Endothelial cell of hepatic sinusoid (primary cell): ENCODE measurements around the gene OIT3.
"Not testable (repeated sequence)": the region's sequence is repeated elsewhere in the genome, so short reads cannot be mapped to it uniquely, and the experiment has no call there.

Source experiments
- in situ Hi-C: cut with HindIII; loops from 2 replicates; pipeline ENCODE4 v1.10.0; 2017; ENCODE audit warnings: low sequenced_read_pairs

OIT3 gene

DNA sequence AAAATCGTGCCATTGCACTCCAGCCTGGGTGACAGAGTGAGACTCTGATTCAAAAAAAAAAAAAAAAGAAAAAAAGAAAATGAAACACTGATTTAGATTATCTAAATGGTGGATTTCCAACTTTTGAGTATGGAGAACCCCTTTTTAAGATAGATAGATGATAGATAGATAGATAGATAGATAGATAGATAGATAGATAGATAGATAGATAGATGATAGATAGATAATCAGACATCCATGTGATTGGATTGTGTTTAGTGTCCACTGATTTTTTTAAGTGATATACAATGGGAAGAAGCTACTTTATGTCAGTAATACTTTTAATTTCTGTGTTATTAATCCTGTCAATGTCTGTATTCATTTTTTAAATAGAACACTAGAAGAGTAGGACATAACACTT, 6.0 kb downstream of the OIT3 start:
- in situ Hi-C loops, result no loop called here

GRCh38 chr10:72903941-72904446, 10.5 kb downstream of the OIT3 start:
- in situ Hi-C loops, result not testable (repeated sequence)

DNA sequence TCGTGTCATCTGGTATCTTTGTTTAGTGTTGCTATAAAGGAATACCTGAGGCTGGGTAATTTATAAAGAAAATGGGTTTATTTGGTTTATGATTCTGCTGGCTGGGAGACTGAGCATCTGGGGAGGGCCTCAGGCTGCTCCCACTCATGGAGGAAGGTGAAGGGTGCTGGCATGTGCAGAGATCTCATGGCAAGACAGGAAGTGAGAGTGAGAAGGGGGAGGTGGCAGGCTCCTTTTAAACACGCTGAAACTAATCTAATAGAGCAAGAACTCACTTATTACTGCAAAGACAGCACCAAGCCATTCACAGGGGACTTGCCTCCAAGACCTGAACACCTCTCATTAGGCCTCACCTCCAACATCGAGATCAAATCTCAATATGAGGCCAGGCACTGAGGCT, 11.3 kb downstream of the OIT3 start:
- in situ Hi-C loops, result no loop called here

DNA sequence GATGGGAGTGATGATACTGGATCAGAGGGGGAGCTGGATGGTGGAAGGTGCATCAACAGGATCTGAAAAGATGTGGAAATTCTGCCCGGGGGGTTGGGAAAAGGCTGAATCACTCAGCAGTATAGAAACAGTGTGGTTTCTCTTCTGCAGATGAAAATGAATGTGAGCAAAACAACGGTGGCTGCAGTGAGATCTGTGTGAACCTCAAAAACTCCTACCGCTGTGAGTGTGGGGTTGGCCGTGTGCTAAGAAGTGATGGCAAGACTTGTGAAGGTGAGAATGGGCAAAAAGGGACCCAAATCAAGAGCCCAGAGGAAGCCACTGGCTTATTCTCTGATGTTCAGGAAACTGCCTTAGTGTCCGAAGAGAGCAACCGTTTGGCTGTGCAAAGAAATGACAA, 12.9 kb downstream of the OIT3 start:
- in situ Hi-C loops, result no loop called here

- in situ Hi-C loops, result no loop called here
These were observed 17.2 kb downstream of the OIT3 start for GRCh38 chr10:72910705-72911104.

DNA sequence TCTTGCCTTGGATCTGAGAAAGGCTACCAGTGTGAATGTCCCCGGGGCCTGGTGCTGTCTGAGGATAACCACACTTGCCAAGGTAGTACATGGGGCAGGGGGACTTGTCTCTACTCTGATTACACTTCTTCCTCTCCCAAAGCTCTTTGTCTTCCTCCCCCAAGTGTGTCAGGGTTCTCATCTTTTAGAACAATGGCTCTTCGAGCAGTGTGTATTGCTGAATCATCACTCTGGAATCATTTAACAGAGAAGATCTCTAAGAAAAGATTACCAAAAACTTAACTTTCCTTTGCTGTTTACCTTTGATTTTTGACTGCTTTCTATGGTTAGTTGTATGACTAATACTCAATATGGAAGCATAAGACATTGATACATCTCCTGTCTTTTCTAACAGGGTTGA, 18.2 kb downstream of the OIT3 start:
- in situ Hi-C loops, result no loop called here

DNA sequence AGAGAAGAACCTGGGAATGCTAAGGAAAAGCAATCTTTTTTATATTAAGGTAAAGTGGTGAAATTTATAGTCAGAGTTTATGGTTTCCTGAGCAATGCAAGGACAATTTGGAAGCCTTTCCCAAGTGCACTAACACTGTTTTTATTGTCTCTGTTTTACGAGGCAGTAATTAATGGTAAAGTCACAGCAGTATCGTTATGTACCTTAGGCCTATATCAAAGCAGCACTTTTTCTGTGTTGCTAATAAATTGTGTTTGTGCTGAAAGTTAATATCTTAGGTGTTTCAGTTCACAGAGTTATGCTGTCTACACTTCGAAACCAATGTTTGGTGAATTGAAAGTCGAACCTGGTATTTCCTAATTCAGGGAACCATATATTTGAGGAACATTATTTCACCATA, 19.2 kb downstream of the OIT3 start:
- in situ Hi-C loops, result no loop called here

DNA sequence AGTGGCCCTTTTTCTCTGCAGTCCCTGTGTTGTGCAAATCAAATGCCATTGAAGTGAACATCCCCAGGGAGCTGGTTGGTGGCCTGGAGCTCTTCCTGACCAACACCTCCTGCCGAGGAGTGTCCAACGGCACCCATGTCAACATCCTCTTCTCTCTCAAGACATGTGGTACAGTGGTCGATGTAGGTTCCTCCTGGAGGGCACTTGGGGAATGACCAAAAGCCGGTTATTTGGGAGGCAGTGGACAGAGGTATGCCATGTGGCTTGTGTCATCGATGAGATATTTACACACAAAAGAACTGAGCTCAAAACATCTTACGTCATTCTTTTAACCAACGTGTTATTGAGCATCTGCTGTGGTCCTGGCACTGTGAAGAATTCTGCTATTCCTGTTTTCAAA, 19.7 kb downstream of the OIT3 start:
- in situ Hi-C loops, result no loop called here

DNA sequence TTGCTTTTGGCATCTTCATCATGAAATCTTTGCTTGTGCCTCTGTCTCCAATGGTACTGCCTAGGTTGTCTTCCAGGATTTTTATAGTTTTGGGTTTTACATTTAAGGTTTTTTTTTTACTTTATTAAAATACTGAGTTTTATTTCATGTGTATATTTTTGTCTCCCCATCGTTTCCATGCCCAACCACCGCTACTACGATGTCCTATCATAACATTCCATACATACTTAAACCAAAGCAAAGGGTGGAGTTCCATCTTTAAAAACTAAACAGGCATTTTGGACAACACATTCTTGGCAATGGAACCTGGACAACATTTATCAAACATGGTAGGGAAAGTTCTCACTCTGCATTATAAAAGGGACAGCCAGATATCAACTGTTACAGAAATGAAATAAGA, 23.7 kb downstream of the OIT3 start:
- in situ Hi-C loops, result not testable (repeated sequence)

- in situ Hi-C loops, result not testable (repeated sequence)
These were observed 24.3 kb downstream of the OIT3 start for GRCh38 chr10:72917803-72918332.

DNA sequence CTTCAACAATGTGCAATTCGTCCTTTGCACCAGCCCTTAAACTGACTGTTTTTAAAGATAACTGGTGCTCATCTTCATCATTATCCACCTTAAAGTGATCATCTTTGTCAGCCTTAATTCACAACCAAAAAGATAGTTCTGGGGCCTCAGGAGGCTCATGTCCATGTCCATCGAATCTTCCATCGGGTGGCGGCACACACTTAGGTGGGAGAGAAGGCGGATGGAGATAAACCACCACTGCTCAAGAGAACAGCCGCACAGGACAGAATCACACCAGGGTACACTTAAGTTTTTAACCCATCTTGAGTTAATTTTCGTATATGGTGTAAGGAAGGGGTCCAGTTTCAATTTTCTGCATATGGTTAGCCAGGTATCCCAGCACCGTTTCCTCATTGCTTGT, 24.8 kb downstream of the OIT3 start:
- in situ Hi-C loops, result no loop called here

GRCh38 chr10:72921147-72921683, 27.7 kb downstream of the OIT3 start:
- in situ Hi-C loops, result not testable (repeated sequence)

- in situ Hi-C loops, result no loop called here
These were observed 30.8 kb downstream of the OIT3 start for GRCh38 chr10:72924351-72924750.

DNA sequence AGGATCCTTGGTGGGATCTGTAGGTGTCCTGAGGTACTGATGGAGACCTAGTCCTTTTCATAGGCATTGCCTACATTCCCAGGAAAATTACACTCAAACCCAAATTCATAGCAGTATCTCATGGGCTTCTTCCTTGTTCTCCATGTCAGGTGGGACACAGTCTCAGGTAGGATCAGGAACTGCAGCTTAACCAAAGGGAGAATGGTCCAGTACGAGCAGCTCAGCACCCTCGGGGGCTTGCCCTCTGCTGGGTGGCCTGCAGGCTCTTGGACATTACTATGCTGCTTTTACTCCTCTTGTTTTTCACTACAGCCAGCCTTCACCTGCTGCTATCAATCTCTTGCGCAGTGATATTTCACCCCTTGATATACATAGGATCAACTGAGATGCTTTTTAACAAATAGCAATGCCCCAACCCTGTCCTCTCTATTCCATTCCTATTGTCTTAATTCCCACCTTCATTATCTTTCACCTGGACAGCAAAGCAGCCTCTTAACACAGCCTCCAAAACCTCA, 32.5 kb downstream of the OIT3 start:
- in situ Hi-C loops, result no loop called here

DNA sequence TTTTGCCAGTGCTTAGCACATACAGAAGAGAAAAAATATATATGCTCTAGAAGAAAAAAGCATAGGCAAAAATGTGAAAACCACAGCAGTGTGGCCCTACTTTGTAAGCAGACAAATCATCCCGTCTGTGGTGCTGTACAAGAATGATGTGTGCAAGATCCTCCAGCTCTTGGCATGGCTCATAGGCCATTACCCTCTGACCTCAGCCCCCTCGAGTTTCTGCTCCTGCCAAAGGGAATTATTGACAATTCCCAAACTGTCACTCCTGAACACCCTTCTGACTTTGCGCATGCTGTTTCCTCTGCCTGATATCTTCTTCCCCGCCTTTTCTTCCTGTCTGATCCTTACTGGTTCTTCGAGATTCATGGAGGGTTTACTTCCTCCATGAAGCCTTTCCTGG, 33.9 kb downstream of the OIT3 start:
- in situ Hi-C loops, result no loop called here

DNA sequence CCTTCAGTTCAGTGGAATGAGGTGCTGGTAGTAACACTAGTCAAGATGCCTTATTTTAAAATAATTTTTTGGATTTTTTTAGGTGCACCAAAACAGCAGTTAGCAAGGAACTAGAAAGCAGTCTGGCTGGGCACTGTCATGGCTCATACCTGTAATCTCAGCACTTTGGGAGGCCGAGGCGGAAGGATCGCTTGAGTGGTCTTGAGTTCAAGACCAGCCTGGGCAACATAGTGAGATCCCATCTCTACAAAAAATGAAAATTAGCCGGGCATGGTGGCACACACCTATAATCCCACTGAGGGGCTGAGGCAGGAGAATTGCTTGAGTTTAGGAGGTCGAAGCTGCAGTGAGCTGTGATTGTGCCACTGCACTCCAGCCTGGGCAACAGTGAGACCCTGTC, 35.3 kb downstream of the OIT3 start:
- in situ Hi-C loops, result no loop called here

DNA sequence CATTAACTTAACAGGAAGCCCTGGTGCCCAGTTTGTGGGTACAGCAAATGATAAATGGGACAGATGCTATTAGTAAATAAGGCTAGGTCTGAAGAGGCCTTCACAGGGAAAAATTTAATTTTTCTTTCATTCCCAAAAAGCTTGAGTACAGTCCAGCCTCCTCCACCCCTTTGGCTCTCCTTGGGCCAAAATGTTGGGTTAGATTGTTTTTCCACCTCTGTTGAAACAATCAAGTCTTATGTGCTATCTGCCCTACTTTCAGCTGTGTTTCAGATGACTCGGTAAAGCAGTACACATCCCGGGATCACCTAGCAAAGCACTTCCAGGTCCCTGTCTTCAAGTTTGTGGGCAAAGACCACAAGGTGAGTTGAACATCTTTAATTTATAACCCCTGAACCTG, 36.7 kb downstream of the OIT3 start:
- in situ Hi-C loops, result no loop called here

GRCh38 chr10:72932259-72933015, 38.9 kb downstream of the OIT3 start:
- in situ Hi-C loops, result no loop called here

DNA sequence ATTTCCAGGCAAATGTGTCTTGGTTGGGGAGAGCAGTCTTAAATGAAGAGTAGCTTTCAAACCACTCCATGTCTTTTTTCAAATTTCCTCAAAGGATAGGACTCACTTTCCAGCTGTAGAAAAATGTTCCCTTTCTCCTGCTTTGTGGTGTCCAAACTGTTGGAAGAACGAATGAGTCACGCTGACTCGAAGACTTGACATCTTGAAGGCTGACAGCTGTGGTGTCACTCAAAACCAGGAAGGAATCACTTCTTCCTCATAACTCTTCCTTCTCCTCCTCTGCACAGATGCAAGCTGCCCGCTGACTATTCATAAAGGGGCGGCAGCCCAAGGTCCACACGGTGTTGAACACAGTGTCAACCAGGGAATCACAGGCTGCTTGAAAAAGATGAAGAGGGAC, 41.8 kb downstream of the OIT3 start:
- in situ Hi-C loops, result loop anchor here (5.0 kb wide), 1 partner anchor 42 kb away; no protein-coding TSS in a partner anchor

DNA sequence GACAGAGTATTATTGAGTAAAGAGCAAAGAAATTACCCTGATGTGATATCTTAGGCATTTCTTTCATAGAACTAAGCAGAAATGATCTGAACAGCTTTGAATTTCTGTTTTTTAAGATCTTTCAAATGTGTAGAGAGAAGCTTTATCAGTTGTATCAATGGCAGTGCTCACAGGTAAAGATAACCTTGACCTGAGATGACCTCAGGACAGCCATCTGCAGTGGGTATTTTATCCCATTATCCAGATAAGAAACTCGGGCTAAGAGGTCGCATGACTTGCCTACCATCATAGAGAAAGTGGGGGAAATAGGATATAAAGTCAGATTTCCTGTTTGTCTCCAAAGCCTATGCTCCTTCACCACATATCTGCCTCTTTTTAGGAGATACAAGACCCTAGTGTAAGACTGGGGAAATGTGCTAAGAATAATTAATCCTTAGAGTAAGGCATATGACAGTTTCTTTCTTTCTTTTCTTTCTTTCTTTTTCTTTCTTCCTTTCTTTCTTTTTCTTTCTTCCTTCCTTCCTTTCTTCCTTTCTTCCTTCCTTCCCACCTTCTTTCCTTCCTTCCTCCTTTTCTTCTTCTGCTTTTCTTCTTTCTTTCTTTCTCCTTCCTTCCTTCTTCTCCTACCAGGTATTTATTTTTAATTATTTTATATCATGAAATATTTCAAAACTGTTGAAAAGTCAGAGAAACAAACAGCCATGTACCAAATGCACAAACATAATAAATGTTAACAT, 50.1 kb downstream of the OIT3 start:
- in situ Hi-C loops, result no loop called here

GRCh38 chr10:72946963-72947362, 53.4 kb downstream of the OIT3 start:
- in situ Hi-C loops, result no loop called here
